Nephron (organoid): ENCODE data around the gene ADAMTSL1.
"Not testable (repeated sequence)": the region's sequence is repeated elsewhere in the genome, so short reads cannot be mapped to it uniquely, and the experiment has no call there.

Source experiments
- H3K27ac Mint-ChIP-seq, 3 experiments: 2 replicates each; pipeline ENCODE4 v1.8.0; 2020; ENCODE audit warnings: mixed read lengths in 3 of 3, mild to moderate bottlenecking in 2 of 3, moderate library complexity in 1 of 3
- H3K27me3 Mint-ChIP-seq: 2 replicates; pipeline ENCODE4 v1.8.0; 2021; ENCODE audit warnings: low read depth, mild to moderate bottlenecking, moderate library complexity, mixed read lengths
- H3K36me3 Mint-ChIP-seq: 2 replicates; pipeline ENCODE4 v1.8.0; 2020; ENCODE audit warnings: low read depth, mixed read lengths
- H3K4me1 Mint-ChIP-seq: 2 replicates; pipeline ENCODE4 v1.8.0; 2020; ENCODE audit warnings: mixed read lengths
- H3K4me3 Mint-ChIP-seq, 3 experiments: 2 replicates each; pipeline ENCODE4 v1.8.0; 2020; ENCODE audit warnings: mild to moderate bottlenecking in 3 of 3, mixed read lengths in 3 of 3, moderate library complexity in 2 of 3
- H3K9me3 Mint-ChIP-seq: 2 replicates; pipeline ENCODE4 v1.8.0; 2020; ENCODE audit warnings: mixed read lengths
- CTCF ChIP-seq, 3 experiments: fragments of 200-600 bp; sonication (generic); IDR thresholded peaks; one replicate each; pipeline ENCODE4 v1.5.0; 2021; ENCODE audit warnings: antibody characterized with exemption in 3 of 3; ENCODE audit not compliant: unreplicated experiment in 3 of 3

Gene ADAMTSL1

GRCh38 chr9:18923167-18923566 lies 449.2 kb downstream of the ADAMTSL1 start:
- peaks cover 35% of the 10 kb centered on the region for H3K4me1 Mint-ChIP-seq
- TF ChIP-seq CTCF (IDR thresholded peaks at IDR 0.05; ENCODE audit: unreplicated experiment in 3 of 3): no peak
- H3K36me3 Mint-ChIP-seq: no peaks in the 10 kb centered on the region
- H3K4me3 Mint-ChIP-seq: no peak overlapping the region
- no peaks in the 10 kb centered on the region for H3K9me3 Mint-ChIP-seq
- peaks cover 7% of the 10 kb centered on the region for H3K27me3 Mint-ChIP-seq
- peak overlapping the region in 2 of 3 experiments; percentile 32 to 48 for H3K27ac Mint-ChIP-seq

- no peaks in the 10 kb centered on the region for H3K9me3 Mint-ChIP-seq
- peaks cover 7% of the 10 kb centered on the region for H3K27me3 Mint-ChIP-seq
- no peak for TF ChIP-seq CTCF (IDR thresholded peaks at IDR 0.05; ENCODE audit: unreplicated experiment in 3 of 3)
- H3K27ac Mint-ChIP-seq: peak overlapping the region in 2 of 3 experiments; percentile 32 to 48
- H3K36me3 Mint-ChIP-seq: no peaks in the 10 kb centered on the region
- no peak overlapping the region for H3K4me3 Mint-ChIP-seq
- peaks cover 35% of the 10 kb centered on the region for H3K4me1 Mint-ChIP-seq
Measured at GRCh38 chr9:18923671-18924430, 449.9 kb downstream of the ADAMTSL1 start.

- no peaks in the 10 kb centered on the region for H3K9me3 Mint-ChIP-seq
- no peaks in the 10 kb centered on the region for H3K36me3 Mint-ChIP-seq
- peaks cover 4% of the 10 kb centered on the region for H3K27me3 Mint-ChIP-seq
- H3K27ac Mint-ChIP-seq: no peak overlapping the region
- no peak for TF ChIP-seq CTCF (IDR thresholded peaks at IDR 0.05; ENCODE audit: unreplicated experiment in 3 of 3)
- no peak overlapping the region for H3K4me3 Mint-ChIP-seq
- H3K4me1 Mint-ChIP-seq: peaks cover 20% of the 10 kb centered on the region
Measured at GRCh38 chr9:18925880-18926279, 451.9 kb downstream of the ADAMTSL1 start.

GRCh38 chr9:18926513-18926912 lies 452.6 kb downstream of the ADAMTSL1 start:
- Mint-ChIP-seq H3K4me3 (no peak overlapping the region), H3K9me3 (no peaks in the 10 kb centered on the region), H3K27ac (no peak overlapping the region), H3K4me1 (peaks cover 15% of the 10 kb centered on the region), H3K36me3 (no peaks in the 10 kb centered on the region), H3K27me3 (peaks cover 4% of the 10 kb centered on the region)
- TF ChIP-seq CTCF (IDR thresholded peaks at IDR 0.05; ENCODE audit: unreplicated experiment in 3 of 3): no peak

- peaks cover 2% of the 10 kb centered on the region for H3K9me3 Mint-ChIP-seq
- no peak overlapping the region for H3K4me3 Mint-ChIP-seq
- H3K36me3 Mint-ChIP-seq: no peaks in the 10 kb centered on the region
- no peak for TF ChIP-seq CTCF (IDR thresholded peaks at IDR 0.05; ENCODE audit: unreplicated experiment in 3 of 3)
- no peaks in the 10 kb centered on the region for H3K27me3 Mint-ChIP-seq
- H3K27ac Mint-ChIP-seq: no peak overlapping the region
- H3K4me1 Mint-ChIP-seq: peaks cover 4% of the 10 kb centered on the region
Measured at GRCh38 chr9:18928711-18929110, 454.8 kb downstream of the ADAMTSL1 start.

- H3K36me3 Mint-ChIP-seq, H3K9me3 Mint-ChIP-seq, H3K27ac Mint-ChIP-seq, H3K27me3 Mint-ChIP-seq, H3K4me3 Mint-ChIP-seq, H3K4me1 Mint-ChIP-seq: not testable (repeated sequence)
Measured at GRCh38 chr9:18930611-18931010, 456.7 kb downstream of the ADAMTSL1 start.
